DMS153 (cell line): ENCODE measurements around the gene RGS14.
"Not testable (repeated sequence)": the region's sequence is repeated elsewhere in the genome, so short reads cannot be mapped to it uniquely, and the experiment has no call there.

Experiments
- DNase-seq: peaks from one replicate; lab custom pipeline; 2025; lab: John Stamatoyannopoulos, UW

RGS14 gene

DNA sequence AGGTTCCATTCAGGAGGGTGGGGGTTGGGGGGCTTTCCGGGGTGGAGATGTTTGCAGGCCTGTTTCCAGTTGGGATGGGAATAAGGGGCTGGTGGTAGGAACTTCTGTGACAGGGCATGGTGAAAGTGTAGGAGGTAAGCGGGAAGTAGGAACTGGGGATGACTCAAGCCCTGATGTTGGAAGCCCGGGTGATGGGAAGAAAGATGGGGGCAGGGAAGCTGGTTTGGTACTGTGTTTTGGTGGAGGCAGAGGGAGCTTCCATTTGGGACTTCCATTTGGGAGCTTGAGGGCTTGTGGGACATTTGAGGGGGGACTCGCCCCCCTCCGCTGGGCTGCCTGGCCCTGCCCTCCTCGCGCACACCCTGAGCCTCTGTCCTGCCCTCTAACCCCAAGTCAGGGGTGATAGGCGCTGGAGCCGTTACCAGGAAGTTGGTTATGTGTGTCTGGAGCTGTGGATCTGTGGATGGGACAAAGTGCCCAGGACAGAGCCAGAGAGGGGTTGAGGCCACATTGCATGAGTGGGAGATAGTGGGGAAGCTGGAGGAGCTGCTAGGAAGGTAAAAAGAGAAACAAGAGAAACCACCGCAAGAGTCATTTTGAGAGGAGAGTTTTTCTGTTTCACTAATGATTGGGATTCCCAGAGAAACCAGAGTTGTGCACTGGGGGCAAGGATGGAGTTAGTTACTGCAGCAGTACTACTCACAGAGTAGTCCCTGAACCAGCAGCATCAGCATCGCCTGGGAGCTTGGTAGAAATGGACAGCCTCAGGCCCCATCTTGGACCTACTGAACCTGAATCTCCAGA is 6.6 kb downstream of the RGS14 start:
- no peak for DNase-seq

DNA sequence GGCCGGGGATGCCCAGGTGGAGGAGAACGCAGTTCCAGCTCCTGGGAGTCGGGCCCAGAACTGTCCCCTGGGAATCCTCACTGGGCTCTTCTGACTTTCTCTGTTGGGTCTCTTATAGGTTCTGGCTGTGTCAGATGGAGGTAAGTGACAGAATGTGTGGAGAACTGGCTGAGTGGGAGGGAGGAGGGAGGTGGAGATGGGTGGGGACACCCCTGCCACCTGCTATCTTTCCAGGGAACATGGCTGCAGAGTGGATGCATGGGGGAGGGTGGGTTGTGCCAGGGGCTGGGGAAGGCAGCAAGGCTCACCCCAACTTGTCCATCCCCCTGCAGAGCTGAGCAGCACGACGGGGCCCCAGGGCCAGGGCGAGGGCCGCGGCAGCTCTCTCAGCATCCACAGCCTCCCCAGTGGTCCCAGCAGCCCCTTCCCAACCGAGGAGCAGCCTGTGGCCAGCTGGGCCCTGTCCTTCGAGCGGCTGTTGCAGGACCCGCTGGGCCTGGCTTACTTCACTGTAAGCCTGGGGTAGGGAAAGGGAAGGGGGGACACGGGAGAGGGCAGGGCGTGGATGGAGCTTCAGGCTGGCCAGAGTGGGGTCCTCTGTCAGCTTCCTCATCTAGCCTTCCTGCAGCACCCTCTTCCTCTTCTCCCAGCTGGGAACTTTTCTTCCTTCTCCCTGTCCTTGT is 8.3 kb downstream of the RGS14 start:
- DNase-seq = no peak

DNA sequence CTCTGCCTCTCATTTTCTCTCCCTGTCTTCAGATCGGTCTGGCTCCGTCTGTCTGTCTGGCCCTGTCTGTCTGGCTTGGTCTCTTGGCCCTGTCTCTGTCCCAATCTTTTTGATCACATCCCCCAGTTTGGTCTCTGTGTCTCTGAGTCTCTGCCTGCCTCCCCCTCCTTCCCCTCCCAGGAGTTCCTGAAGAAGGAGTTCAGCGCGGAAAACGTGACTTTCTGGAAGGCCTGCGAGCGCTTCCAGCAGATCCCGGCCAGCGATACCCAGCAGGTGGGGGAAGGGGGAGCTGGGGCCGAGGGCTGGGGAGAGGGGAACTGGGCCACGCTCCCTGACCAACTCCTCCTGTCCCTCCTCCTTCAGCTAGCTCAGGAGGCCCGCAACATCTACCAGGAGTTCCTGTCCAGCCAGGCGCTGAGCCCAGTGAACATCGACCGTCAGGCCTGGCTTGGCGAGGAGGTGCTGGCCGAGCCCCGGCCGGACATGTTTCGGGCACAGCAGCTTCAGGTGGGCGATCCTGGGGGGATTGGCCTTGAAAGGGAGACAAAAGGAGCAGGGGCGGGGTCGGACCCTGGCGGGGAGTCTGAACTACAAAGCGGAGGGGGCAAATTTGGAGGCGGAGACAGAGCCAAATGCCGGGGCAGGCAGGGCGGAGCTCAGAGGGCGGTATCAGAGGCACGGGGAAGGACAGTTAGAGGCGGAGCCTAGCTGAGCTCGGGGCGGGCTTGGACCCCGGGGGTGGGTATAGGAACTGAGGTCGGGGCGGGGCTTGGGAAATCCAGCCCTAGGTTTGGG is 9.0 kb downstream of the RGS14 start:
- DNase-seq = no peak

DNA sequence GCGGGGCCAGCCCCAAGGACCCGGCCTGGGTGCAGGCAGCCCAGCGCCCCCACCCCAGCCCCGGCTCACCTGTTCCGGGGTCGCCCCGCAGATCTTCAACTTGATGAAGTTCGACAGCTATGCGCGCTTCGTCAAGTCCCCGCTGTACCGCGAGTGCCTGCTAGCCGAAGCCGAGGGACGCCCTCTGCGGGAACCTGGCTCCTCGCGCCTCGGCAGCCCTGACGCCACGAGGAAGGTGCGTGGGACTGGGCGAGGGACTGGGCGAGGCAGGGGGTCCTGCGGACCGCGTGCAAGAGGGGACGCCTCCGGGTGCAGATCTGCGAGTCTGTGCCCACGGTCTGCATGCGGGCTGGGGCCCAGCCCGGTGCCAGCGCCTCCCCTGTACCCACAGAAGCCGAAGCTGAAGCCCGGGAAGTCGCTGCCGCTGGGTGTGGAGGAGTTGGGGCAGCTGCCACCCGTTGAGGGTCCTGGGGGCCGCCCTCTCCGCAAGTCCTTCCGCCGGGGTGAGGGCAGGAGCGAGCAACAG is 9.7 kb downstream of the RGS14 start:
- no peak for DNase-seq

DNA sequence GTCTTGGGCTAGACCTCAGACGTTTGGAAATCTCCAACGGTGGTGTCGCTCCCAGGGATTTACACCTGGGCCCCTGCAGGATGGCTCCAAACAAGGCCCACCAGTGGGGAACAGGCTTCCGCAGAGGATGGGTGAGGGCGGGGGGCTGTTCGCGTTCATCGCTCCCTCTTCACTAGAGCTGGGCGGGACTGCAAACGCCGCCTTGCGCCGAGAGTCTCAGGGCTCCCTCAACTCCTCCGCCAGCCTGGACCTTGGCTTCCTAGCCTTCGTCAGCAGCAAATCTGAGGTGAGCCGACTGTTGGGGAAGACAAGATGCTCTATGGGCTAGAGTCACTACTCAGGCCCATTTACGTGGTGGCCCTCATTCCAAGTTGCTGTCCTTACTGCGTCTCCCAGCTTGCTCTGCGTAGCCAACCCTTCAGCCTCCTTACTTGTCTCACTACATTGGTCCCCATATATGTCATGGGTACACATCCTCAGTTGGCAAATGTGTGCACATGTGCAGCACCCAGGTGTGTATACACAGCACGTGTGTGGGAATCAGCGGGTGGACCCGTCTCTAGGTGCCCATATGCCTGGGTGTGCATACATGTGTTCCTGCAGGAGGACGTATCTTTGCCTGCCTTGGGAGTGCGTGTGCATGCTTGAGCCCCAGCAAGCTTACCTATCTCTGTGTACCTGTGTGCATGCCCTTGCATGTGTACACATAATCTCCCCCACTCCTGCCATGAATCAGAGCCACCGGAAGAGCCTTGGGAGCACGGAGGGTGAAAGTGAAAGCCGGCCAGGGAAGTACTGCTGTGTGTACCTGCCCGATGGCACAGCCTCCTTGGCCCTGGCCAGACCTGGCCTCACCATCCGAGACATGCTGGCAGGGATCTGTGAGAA is 10.5 kb downstream of the RGS14 start:
- DNase-seq = no peak

DNA sequence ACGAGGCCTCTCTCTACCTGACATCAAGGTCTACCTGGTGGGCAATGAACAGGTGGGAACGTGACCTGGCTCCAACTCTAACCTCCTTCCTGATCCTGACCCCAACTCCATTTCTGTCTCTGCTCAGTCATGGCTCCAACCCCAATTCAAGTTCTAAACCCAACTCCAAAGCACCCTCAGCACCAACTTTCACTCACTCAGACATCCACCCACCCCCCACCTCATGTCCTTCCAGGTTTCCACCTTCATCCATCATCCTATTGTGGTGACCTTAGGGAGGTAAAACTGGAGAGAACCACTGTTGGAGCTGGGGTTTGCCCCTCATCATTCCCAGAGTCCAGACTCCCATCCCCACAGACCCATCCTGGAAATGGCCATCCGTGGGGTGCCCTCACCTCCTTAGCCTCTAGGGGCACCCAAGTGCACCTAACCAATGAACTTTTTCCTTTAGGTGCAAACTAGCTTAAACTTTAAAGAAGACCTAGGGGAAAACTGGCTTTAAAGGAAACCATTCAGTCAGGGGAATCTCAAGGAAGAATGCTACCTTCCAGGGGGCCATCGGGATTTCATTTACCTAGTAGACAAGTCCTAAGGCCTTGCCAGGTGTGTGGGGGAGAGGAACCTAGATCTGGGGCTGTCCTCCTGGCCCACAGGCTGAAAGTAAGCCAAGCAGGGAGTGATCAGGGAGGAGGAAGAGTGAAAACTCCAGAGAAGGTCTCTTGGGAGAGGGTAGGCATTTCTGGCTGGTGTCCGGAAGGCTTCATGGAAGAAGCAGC is 11.3 kb downstream of the RGS14 start:
- no peak for DNase-seq

DNA sequence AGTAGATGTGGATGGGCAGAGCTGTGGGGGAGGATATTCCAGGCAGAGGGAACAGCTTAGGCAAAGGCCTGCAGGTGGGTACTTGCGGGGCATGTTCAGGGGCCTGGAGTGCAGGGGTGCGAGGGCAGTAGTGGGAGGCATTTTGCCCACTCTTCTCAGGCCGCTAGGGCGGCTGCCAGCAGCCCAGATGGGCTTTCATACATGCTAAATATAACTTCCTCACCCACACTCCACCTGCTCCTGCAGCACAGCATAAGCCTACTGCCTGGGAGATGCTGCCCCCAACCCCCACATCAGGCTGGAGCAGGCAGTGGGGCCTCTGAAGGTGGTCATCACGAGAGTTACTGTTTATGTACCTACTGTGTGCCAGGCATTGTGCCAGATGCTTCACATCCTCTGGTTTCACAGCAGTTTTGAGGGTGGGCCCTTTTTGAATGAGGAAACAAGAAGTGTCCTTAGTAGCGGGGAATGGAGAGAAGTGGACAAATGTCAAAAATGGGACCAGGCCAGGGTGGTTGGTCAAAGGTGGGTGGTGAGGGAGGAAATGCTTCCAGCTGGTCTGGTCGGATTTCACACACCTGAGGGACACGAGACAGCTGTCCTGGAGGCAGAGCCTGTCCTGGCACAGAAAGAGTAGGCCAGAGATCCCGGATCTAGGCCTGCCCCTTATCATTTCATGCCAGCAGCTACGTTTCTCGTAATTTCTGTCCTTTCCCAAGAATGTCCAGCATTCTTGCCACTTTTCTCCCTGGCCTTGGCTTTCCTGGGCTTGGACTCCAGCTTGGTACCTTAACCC is 12.1 kb downstream of the RGS14 start:
- DNase-seq = no peak

DNA sequence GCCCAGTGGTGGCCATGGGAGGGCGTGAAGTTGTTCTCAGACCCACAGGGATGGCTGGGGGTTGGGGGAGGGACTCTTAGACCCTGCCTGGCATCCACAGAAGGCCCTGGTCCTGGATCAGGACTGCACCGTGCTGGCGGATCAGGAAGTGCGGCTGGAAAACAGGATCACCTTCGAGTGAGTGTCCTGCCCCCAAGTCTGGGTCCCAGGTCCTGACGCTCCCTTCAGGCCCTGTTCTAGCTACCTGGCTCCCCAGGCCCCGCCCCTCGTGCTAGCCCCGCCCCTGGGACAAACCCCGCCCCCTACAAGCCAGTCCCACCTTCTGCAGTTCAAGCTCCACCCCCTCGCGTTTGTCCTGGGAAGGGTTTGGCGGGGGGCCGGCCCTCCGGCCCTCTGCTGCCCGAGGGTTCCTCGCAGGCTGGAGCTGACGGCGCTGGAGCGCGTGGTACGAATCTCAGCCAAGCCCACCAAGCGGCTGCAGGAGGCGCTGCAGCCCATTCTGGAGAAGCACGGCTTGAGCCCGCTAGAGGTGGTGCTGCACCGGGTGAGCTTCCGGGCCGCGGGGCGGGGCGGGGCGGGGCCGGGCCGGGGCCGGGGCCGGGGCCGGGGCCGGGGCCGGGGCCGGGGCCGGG is 12.9 kb downstream of the RGS14 start:
- DNase-seq = peak; percentile 80

DNA sequence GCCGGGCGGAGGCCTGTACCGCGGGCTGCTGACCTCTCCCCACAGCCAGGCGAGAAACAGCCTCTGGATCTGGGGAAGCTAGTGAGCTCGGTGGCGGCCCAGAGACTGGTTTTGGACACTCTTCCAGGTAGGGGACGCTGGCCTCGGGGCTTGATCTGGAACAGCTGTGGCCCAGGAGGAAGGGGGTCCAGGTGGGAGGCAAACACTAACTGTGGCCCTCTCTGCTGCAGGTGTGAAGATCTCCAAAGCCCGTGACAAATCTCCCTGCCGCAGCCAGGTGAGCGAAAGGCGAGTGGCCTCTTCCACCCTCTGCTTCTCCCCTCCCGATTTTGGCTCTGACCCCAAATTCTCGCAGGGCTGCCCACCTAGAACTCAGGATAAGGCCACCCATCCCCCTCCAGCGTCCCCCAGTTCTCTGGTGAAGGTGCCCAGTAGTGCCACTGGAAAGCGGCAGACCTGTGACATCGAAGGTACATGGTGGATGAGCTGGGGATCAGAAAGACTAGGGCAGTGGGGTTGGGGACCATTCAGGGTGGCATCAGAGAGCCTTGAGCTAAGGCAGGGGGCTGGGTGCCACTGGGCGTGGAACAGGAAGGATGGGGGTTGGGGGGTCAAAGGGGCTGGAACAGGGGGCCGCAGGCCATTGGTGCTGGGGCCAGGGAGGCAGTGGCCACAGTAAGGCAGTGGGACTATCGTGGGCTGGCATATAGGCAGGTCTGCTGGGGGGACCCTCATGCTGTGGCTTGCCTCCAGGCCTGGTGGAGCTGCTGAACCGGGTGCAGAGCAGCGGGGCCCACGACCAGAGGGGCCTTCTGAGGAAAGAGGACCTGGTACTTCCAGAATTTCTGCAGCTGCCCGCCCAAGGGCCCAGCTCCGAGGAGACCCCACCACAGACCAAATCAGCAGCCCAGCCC is 13.7 kb downstream of the RGS14 start:
- no peak for DNase-seq

DNA sequence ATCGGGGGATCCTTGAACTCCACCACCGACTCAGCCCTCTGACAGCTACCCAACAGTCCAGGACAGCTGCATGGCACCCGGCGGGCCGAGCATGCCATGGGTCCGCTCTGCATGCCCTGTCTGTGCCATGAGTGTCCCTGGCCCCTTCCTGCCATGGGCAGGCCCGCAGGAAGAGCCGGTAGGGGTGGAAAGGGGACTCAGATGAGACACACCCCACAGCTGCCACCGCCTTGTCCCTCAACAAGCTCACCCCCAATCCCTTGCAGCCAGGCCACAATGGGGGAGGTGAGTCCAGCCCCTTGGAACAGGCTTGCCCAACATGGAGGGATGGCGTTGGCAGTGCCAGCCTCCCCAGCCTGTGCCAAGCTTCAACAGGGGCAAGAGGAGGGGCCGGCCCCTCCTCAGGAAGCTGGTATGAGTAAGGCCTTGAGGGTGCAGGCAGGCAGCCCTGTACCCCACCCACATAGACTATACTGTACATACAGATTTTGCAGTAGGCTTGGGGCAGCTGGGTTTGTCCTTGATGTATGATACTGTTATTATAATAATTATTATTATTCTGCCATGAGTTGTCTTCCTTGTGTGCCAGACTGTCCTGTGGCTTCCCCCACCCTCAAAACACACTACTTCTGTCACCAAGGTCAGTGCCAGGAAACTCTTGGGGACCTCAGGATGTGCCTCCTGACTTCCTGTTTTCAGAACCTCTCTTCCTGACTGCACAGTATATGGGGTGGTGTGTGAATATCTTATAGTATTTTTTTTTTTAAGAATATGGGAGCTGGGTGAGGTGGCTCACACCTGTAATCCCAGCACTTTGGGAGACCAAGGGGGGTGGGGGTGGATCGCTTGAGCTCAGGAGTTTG is 14.5 kb downstream of the RGS14 start:
- no peak for DNase-seq

DNA sequence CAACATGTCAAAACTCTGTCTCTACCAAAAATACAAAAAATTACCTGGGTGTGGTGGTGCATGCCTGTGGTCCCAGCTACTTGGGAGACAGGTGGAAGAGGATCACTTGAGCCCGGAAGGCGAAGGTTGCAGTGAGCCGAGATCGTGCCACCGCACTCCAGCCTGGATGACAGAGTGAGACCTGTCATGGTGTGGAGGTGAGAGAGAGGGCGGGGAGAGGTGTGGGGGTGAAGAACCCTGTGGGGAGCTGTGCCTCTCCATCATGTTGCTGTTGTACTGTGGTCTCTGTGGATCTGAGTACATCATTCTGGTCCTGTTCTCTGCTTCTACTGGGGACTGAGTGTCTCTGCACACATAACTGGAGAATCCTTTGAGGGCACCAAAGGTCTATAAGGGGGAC is 15.2 kb downstream of the RGS14 start:
- no peak for DNase-seq

DNA sequence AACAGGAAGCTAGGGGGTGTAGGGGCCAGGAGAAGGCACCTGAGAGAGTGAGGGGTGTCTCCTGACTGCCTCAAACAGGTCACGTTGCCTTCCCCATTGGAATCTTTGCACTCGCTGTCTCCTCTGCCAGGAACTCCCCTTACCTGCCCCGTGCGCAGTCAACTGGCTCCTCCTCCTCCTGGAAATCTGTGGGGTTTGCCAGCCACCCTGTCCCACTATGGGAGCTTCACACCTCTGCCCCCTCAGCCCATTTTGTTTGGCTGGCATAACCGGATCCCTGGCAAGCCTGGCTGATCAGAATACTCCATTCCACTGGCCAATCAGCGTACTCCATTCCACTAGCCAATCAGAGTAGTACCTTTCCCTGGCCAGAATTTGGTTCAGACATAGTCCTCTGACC is 16.1 kb downstream of the RGS14 start:
- no peak for DNase-seq

DNA sequence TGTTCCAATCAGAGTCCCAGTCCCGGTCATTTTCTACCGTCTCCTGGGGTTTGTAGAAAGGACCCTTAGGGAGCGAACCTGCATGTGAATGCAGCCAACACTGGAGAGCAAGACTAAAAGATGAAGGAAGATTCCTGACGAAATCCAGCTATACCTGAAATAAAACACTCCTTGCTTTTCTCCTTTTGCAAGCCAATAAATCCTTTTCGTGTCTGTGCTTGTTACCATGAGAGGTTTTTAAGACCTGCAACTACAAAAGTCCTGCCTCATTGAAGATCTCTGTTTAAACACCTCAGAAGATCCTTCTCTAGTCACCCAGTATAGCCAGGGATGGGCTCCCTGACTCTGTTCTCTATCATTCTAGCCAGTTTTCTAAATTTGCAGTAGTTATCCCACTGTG is 16.5 kb downstream of the RGS14 start:
- DNase-seq = no peak

DNA sequence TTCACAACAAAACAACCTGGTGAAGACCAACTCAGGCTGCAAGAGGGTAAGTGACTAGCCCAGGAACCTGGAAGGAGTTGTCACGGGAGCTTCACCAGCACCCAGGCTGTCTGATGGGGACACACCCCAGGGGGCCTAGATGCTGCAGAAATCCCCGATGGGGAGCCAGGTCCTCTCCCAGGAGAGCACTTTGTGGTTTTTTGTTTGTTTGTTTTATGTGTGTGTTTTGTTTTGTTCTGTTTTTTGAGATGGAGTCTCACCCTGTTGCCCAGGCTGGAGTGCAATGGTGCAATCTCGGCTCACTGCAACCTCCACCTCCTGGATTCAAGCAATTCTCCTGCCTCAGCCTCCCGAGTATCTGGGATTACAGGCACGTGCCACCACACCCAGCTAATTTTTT is 17.8 kb downstream of the RGS14 start:
- not testable (repeated sequence) for DNase-seq

DNA sequence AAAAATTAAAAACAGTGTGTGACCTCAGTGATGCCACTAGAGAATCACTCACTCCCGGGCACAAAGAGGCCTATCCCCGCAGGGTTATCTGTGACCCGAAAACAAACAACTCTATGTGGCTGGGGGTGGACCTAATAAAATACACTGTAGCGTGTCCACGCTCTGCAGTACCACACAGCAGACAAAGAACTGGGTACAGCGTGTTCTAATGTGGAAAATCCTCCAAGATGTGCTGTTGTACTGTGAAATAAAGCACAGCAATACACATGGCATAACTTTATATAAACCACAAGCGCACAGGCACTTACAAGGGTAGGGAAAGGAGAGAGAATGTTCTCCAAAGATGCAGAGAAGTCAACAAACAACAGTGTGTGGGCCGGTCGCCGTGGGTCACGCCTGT is 18.4 kb downstream of the RGS14 start:
- no peak for DNase-seq

DNA sequence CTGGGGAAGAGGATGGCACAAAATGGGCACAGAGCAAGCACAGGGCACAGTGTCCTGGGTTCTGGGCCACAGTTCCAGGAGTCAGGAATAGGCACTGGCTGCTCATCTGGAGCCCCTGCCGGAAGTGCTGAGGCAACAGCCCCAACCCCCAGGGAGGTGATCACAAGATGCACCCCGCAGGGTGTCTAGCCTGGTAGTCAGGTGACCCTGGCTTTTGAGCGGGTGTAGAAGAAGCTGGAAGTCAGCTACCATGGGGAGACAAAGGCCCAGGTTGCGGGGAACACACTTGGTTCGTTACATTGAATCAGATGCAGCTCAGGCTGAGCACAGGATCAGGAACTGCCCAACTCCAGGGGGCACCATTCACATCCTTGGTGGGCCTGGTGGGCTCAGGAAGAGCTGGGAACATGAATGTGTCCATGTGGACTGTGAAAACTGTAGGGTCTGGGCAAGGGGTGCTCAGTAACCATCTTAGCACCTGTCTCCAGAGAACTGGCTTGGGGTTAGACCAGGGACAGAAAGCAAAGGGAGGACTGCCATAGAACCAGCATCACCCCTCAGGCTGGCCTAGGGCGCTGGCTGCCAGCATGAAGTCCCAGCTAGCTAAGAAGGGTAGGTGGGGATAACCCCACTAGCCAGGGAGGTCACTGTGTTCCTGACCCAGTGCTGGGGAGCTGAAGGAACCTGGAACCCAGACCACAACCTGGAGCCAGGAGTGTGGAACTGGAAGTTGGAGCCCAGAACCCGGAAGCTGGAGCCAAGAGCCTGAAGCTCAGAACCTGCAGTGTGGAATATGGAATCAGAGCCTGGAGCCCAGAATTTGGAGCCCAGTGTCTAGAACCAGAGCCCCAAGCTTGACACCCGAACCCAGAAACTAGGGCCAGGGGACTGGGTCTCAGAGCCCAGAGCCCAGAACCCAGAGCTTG is 20.4 kb downstream of the RGS14 start:
- no peak for DNase-seq
